HCT116 (cell line): ENCODE results near the gene SLC16A5. TPM values are rescaled to one million over a fixed set of nuclear protein-coding genes. Genes with fewer than 3 reads are reported as not detected.

Source experiments
- ATAC-seq: fragments of 200-7000 bp; cut with Tn5 transposase; 2 replicates; pipeline ENCODE4 v1.9.1; 2020; ENCODE audit warnings: mild to moderate bottlenecking, moderate library complexity
- BruUV-seq: library from RNA; stranded (reverse); fragments of 400-500 nt; replicated peaks from 2 replicates; lab custom pipeline; 2021; lab: Mats Ljungman, UMichigan
- CTCF ChIA-PET: fragments of 300-600 bp; sonication (Branson Sonifier 250); formaldehyde crosslinking; loops from one replicate; lab custom pipeline; 2021; ENCODE audit warnings: antibody characterized with exemption; lab: Charles Lee
- POLR2A ChIA-PET: fragments of 300-600, 350-600 bp; sonication (Branson Sonifier 250); formaldehyde crosslinking; loops from one replicate; lab custom pipeline; 2021; ENCODE audit warnings: antibody characterized with exemption; lab: Charles Lee
- RAD21 ChIA-PET, 2 experiments: fragments of 300-600 bp; sonication (Branson Sonifier 250); formaldehyde crosslinking; loops; one replicate each; lab custom pipeline; 2023; ENCODE audit warnings: low total read pairs in 2 of 2; ENCODE audit not compliant: uncharacterized antibody in 2 of 2, unreplicated experiment in 2 of 2, low non-redundant PET in 1 of 2; lab: Charles Lee
- DNase-seq: peaks from one replicate; pipeline ENCODE4 v3.0.0-alpha.2; 2010; ENCODE audit warnings: low read depth, low spot score
- H2AFZ ChIP-seq: fragments of 200-600 bp; shearing (Covaris generic), sonication (generic); 2 replicates; pipeline ENCODE4 v1.6.1; 2017; ENCODE audit warnings: low read depth, mixed run types, mixed read lengths, antibody characterized with exemption, low read length; ENCODE audit not compliant: poor library complexity, severe bottlenecking
- H3K27ac ChIP-seq: 2 replicates; pipeline ENCODE4 v1.5.1; 2012; ENCODE audit warnings: low read depth, low read length
- H3K27me3 ChIP-seq: fragments of 200-600 bp; sonication (generic); 2 replicates; pipeline ENCODE4 v1.6.1; 2016; ENCODE audit warnings: mixed run types, low read length, mixed read lengths; ENCODE audit not compliant: insufficient read depth
- H3K36me3 ChIP-seq, 2 experiments: fragments of 200-500 bp in 1 of 2; fragments of 200-600 bp in 1 of 2; sonication (Bioruptor generic) in 1 of 2; sonication (generic) in 1 of 2; 2 replicates each; pipeline versions ENCODE4 v1.5.1 to v1.6.1; 2014 to 2016; ENCODE audit warnings: low read length in 2 of 2, inconsistent platforms in 1 of 2, mixed read lengths in 1 of 2, mixed run types in 1 of 2; ENCODE audit not compliant: insufficient read depth in 2 of 2, control insufficient read depth in 1 of 2
- H3K4me1 ChIP-seq, 2 experiments: fragments of 200-600 bp in 1 of 2; sonication (generic) in 1 of 2; 2 replicates each; pipeline versions ENCODE4 v1.5.1 to v1.6.1; 2012 to 2017; ENCODE audit warnings: low read length in 2 of 2, inconsistent platforms in 1 of 2, mild to moderate bottlenecking in 1 of 2, mixed read lengths in 1 of 2, mixed run types in 1 of 2, moderate library complexity in 1 of 2; ENCODE audit not compliant: insufficient read depth in 2 of 2, control insufficient read depth in 1 of 2
- H3K4me2 ChIP-seq: fragments of 200-600 bp; sonication (generic); 2 replicates; pipeline ENCODE4 v1.6.1; 2017; ENCODE audit warnings: mixed run types, low read length, mixed read lengths
- H3K4me3 ChIP-seq, 2 experiments: fragments of 200-600 bp in 1 of 2; sonication (generic) in 1 of 2; replicated peaks in 1 of 2; 2 replicates each; pipeline ENCODE4 v1.5.1; 2011 to 2016; ENCODE audit warnings: low read length in 2 of 2, control low read depth in 1 of 2, low read depth in 1 of 2, mild to moderate bottlenecking in 1 of 2, mixed read lengths in 1 of 2, mixed run types in 1 of 2
- H3K79me2 ChIP-seq: fragments of 200-600 bp; sonication (generic); 2 replicates; pipeline ENCODE4 v1.6.1; 2017; ENCODE audit warnings: mild to moderate bottlenecking, mixed run types, low read length, moderate library complexity, mixed read lengths; ENCODE audit not compliant: insufficient read depth
- H3K9ac ChIP-seq: fragments of 200-600 bp; sonication (generic); 2 replicates; pipeline ENCODE4 v1.6.1; 2016; ENCODE audit warnings: low read length, mixed read lengths
- H3K9me2 ChIP-seq: fragments of 200-600 bp; sonication (generic), shearing (Covaris generic); 2 replicates; pipeline ENCODE4 v1.6.1; 2017; ENCODE audit warnings: mixed run types, mild to moderate bottlenecking, moderate library complexity; ENCODE audit not compliant: insufficient read depth
- H3K9me3 ChIP-seq, 2 experiments: fragments of 200-500 bp in 1 of 2; fragments of 200-600 bp in 1 of 2; sonication (Bioruptor generic) in 1 of 2; sonication (generic) in 1 of 2; 2 replicates each; pipeline ENCODE4 v1.6.1; 2014 to 2017; ENCODE audit warnings: low read length in 2 of 2, mixed read lengths in 2 of 2, inconsistent platforms in 1 of 2, low read depth in 1 of 2, mild to moderate bottlenecking in 1 of 2, mixed run types in 1 of 2, moderate library complexity in 1 of 2; ENCODE audit not compliant: control insufficient read depth in 1 of 2, insufficient read depth in 1 of 2
- H4K20me1 ChIP-seq: fragments of 200-600 bp; sonication (generic), shearing (Covaris generic); 2 replicates; pipeline ENCODE4 v1.6.1; 2017; ENCODE audit warnings: mixed run types, mild to moderate bottlenecking, moderate library complexity; ENCODE audit not compliant: insufficient read depth
- CBX3 ChIP-seq: IDR thresholded peaks from 2 replicates; pipeline ENCODE4 v1.6.1; 2012; ENCODE audit warnings: low read depth
- FOSL1 ChIP-seq: IDR thresholded peaks from 2 replicates; pipeline ENCODE4 v1.6.1; 2012; ENCODE audit warnings: low read depth
- JUND ChIP-seq: IDR thresholded peaks from 2 replicates; pipeline ENCODE4 v1.6.1; 2012
- MAX ChIP-seq: IDR thresholded peaks from 2 replicates; pipeline ENCODE4 v1.6.1; 2012
- RAD21 ChIP-seq: IDR thresholded peaks from 2 replicates; pipeline ENCODE4 v1.6.1; 2012; ENCODE audit warnings: low read depth, mild to moderate bottlenecking
- SP1 ChIP-seq: IDR thresholded peaks from 2 replicates; pipeline ENCODE4 v1.6.1; 2012; ENCODE audit warnings: low read depth
- YY1 ChIP-seq: IDR thresholded peaks from 2 replicates; pipeline ENCODE4 v1.6.1; 2011; ENCODE audit warnings: low read length, low read depth, moderate library complexity, mild to moderate bottlenecking; ENCODE audit not compliant: insufficient replicate concordance; ENCODE audit errors: extremely low read depth
- intact Hi-C: fragments of 100-400 bp; cut with micrococcal nuclease; formaldehyde crosslinking; loops from 2 replicates; pipeline ENCODE4 v1.10.0; 2022
- total RNA-seq: library from RNA; stranded (reverse); gene quantifications from one replicate; pipeline ENCODE4 v1.2.1, GENCODE V29; 2021; ENCODE audit not compliant: unreplicated experiment
- TF ChIP-seq, protein P1 (sequence below): IDR thresholded peaks from 2 replicates; pipeline ENCODE4 v1.6.1; 2011; ENCODE audit warnings: mild to moderate bottlenecking, low read length, moderate library complexity; ENCODE audit not compliant: insufficient replicate concordance; ENCODE audit errors: extremely low read depth

The SLC16A5 gene
- total RNA-seq, 1 experiment from 2014 or later, result 79.3 TPM

DNA sequence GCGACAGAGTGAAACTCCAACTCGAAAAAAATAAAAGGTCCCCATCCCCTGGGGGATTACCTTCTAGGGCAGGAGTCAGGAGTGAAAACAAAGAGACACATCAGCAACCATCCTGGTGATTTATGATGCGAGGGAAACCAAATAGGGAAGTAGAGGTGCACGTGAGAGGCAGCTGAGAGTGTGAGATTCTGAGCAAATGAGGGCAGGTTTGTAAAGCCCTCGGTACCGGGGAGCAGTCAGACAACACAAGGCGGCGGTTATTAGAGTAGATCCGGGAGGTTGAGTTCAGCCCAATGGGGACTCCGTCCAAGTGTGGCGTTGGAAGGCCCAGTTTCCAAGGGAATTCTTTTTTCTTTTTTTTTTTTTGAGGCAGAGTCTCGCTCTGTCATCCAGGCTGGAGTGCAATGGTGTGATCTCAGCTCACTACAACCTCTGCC is 14.6 kb downstream of the SLC16A5 start:
- H3K36me3 ChIP-seq, result peaks cover 16 to 40% of the 10 kb centered on the region in 2 experiments
- no peaks in the 10 kb centered on the region for H3K27me3 ChIP-seq
- H3K79me2 ChIP-seq, result no peaks in the 10 kb centered on the region
- TF ChIP-seq MAX, result no peak
- TF ChIP-seq YY1, result no peak
- TF ChIP-seq SP1, result no peak
- TF ChIP-seq, protein P1, sequence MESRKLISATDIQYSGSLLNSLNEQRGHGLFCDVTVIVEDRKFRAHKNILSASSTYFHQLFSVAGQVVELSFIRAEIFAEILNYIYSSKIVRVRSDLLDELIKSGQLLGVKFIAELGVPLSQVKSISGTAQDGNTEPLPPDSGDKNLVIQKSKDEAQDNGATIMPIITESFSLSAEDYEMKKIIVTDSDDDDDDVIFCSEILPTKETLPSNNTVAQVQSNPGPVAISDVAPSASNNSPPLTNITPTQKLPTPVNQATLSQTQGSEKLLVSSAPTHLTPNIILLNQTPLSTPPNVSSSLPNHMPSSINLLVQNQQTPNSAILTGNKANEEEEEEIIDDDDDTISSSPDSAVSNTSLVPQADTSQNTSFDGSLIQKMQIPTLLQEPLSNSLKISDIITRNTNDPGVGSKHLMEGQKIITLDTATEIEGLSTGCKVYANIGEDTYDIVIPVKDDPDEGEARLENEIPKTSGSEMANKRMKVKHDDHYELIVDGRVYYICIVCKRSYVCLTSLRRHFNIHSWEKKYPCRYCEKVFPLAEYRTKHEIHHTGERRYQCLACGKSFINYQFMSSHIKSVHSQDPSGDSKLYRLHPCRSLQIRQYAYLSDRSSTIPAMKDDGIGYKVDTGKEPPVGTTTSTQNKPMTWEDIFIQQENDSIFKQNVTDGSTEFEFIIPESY, result no peak
- TF ChIP-seq RAD21, result no peak
- TF ChIP-seq FOSL1, result no peak
- no peak for TF ChIP-seq JUND
- TF ChIP-seq CBX3, result no peak
- H3K4me3 ChIP-seq, result no peak overlapping the region
- no peaks in the 10 kb centered on the region for H4K20me1 ChIP-seq
- intact Hi-C loops, result loop anchor here (10.0 kb wide), 1 partner anchor 48 kb away; no protein-coding TSS in a partner anchor
- no peak overlapping the region for H3K9ac ChIP-seq
- H2AFZ ChIP-seq, result no peak overlapping the region
- H3K4me2 ChIP-seq, result no peak overlapping the region
- H3K9me2 ChIP-seq, result no peaks in the 10 kb centered on the region
- ATAC-seq, result no peak
- ChIA-PET CTCF (interaction anchor here (1.2 kb wide), 1 partner anchor 12 kb away, joined by 3 read pairs; no protein-coding TSS in a partner anchor), POLR2A (interaction anchor here (1.2 to 1.9 kb wide), 3 partner anchors 15 to 23 kb away, joined by 3 to 7 read pairs (median 3); partner anchors contain the start of gene SLC16A5), RAD21 (no interaction called here)
- BruUV-seq, result no TSS peak
- H3K4me1 ChIP-seq, result peaks cover 12 to 18% of the 10 kb centered on the region in 2 experiments; a peak in 2 of 4 replicates
- no peaks in the 10 kb centered on the region for H3K9me3 ChIP-seq
- no peak overlapping the region for H3K27ac ChIP-seq
- no peak for DNase-seq
